Right lobe of liver (tissue), 6 donors: ENCODE measurements around the gene LY86. TPM values are rescaled to one million over a fixed set of nuclear protein-coding genes. Genes with fewer than 3 reads are reported as not detected.

ENCODE experiments used
- ATAC-seq, 4 donors: fragments of 200-7000 bp; cut with Tn5 transposase; one replicate each; pipeline ENCODE4 v1.9.1; 2020; ENCODE audit warnings: mild to moderate bottlenecking in 4 of 4, moderate library complexity in 4 of 4
- DNase-seq, 3 donors: peaks; one replicate each; pipeline ENCODE4 v3.0.0-alpha.2; 2020
- H3K27ac ChIP-seq, 3 donors: fragments of 200-600 bp; one replicate each; pipeline ENCODE4 v1.8.0; 2022
- H3K27me3 ChIP-seq, 2 donors: fragments of 200-600 bp; one replicate each; pipeline ENCODE4 v1.8.0; 2022
- H3K36me3 ChIP-seq, 4 donors: fragments of 200-600 bp; sonication (generic) in 1 of 4; one replicate each; pipeline versions ENCODE4 v1.5.1 to v1.8.0; 2017 to 2022; ENCODE audit warnings: control low read depth in 1 of 4
- H3K4me1 ChIP-seq, 4 donors: fragments of 200-600 bp; sonication (generic) in 1 of 4; one replicate each; pipeline versions ENCODE4 v1.5.1 to v1.8.0; 2017 to 2022; ENCODE audit warnings: control low read depth in 1 of 4
- H3K4me3 ChIP-seq, 3 donors: fragments of 200-600 bp; one replicate each; pipeline ENCODE4 v1.8.0; 2022
- H3K9me3 ChIP-seq, 4 donors: fragments of 200-600 bp; sonication (generic) in 1 of 4; one replicate each; pipeline versions ENCODE4 v1.5.1 to v1.8.0; 2017 to 2022; ENCODE audit warnings: control low read depth in 1 of 4
- POLR2A ChIP-seq: fragments of 450-650 bp; IDR thresholded peaks from one replicate; pipeline ENCODE4 v1.6.1; 2017; ENCODE audit warnings: antibody characterized with exemption, mild to moderate bottlenecking
- WGBS: methylation state at CpG from one replicate; pipeline ENCODE4 v1.1.6; 2018; ENCODE audit warnings: low coverage, low lambda C conversion rate; ENCODE audit not compliant: insufficient coverage; ENCODE audit errors: missing lambda C conversion rate; 5-methylcytosine and 5-hydroxymethylcytosine counted together
- intact Hi-C, 2 donors: fragments of 100-400 bp; cut with DNase I; formaldehyde crosslinking; loops; one replicate each; pipeline versions ENCODE4 v1.11.2 to v1.14.1; 2022
- total RNA-seq, 6 experiments: library from RNA; depleted of rRNA in 2 of 6; stranded (reverse); fragments of >200 nt in 2 of 6; fragmentation: NEBNext Ultra II Directional in 3 of 6; extraction: Animal tissue kit (Norgen Biotek cat#: 25700) in 3 of 6; gene quantifications; one replicate each; pipeline versions ENCODE4 v1.1.0 to v1.2.4, GENCODE V29; 2016 to 2023
- TF ChIP-seq, protein P1 (sequence below), 4 donors: fragments of 200-600 bp in 3 of 4; fragments of 450-650 bp in 1 of 4; IDR thresholded peaks; one replicate each; pipeline versions ENCODE4 v1.5.1 to v1.8.0; 2016 to 2022; ENCODE audit warnings: antibody characterized with exemption in 4 of 4, mild to moderate bottlenecking in 2 of 4
- donor health status: DM: no; HTN: yes; CAD: no.
- donor health status: DM: no; HTN: no; CAD: no.
- donor health status: DM: no; HTN: no; CAD: no.
- donor health status: DM: no; HTN: yes; CAD: no.
- donor health status: DM: no; HTN: yes; CAD: no.

The LY86 gene
- total RNA-seq, 6 experiments from 2014 or later: 1.2 to 4.3 (median 2.4) TPM

- intact Hi-C loops: no loop called here
- no peak overlapping the region for H3K4me3 ChIP-seq
- H3K27me3 ChIP-seq: no peaks in the 10 kb centered on the region
- no peak overlapping the region for H3K27ac ChIP-seq
- no peaks in the 10 kb centered on the region for H3K9me3 ChIP-seq
- ATAC-seq (no peak), DNase-seq (no peak)
- WGBS: 67% methylated on average over 10 of the region's 10 CpGs
- TF ChIP-seq POLR2A: no peak
- TF ChIP-seq, protein P1, sequence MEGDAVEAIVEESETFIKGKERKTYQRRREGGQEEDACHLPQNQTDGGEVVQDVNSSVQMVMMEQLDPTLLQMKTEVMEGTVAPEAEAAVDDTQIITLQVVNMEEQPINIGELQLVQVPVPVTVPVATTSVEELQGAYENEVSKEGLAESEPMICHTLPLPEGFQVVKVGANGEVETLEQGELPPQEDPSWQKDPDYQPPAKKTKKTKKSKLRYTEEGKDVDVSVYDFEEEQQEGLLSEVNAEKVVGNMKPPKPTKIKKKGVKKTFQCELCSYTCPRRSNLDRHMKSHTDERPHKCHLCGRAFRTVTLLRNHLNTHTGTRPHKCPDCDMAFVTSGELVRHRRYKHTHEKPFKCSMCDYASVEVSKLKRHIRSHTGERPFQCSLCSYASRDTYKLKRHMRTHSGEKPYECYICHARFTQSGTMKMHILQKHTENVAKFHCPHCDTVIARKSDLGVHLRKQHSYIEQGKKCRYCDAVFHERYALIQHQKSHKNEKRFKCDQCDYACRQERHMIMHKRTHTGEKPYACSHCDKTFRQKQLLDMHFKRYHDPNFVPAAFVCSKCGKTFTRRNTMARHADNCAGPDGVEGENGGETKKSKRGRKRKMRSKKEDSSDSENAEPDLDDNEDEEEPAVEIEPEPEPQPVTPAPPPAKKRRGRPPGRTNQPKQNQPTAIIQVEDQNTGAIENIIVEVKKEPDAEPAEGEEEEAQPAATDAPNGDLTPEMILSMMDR (IDR thresholded peaks at IDR 0.05): no peak
- H3K36me3 ChIP-seq: no peaks in the 10 kb centered on the region
- no peaks in the 10 kb centered on the region for H3K4me1 ChIP-seq
These were observed 1.6 kb upstream of the LY86 start for GRCh38 chr6:6586671-6587526.

DNA sequence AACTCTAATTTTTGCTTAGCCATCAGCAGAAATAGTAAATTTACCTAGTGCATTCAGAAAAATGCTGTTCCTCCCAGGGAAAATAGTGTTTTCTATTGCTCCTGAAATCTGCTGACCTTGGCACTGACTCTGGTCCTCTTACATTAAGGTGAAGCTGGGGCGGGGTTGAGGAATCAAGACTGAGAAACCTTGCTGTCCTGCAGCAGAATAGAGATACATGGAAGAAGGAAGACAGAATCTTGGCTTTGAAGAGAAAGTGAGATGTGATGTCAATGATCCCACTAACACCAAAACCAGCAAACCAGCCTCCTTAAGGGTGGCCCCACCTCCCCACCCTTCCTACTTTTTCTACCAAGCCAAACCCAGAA is 840 bp upstream of the LY86 start:
- H3K27me3 ChIP-seq: no peaks in the 10 kb centered on the region
- H3K9me3 ChIP-seq: no peaks in the 10 kb centered on the region
- no peaks in the 10 kb centered on the region for H3K4me1 ChIP-seq
- 64% methylated on average over 1 of the region's 1 CpG for WGBS
- no peak for TF ChIP-seq POLR2A
- TF ChIP-seq, protein P1 (IDR thresholded peaks at IDR 0.05): no peak
- DNase-seq (no peak), ATAC-seq (no peak)
- H3K27ac ChIP-seq: no peak overlapping the region
- intact Hi-C loops: no loop called here
- no peak overlapping the region for H3K4me3 ChIP-seq
- H3K36me3 ChIP-seq: no peaks in the 10 kb centered on the region

GRCh38 chr6:6588924-6589709 is 597 bp downstream of the LY86 start:
- ATAC-seq (no peak), DNase-seq (no peak)
- intact Hi-C loops: no loop called here
- Histone ChIP-seq H3K27ac (no peak overlapping the region), H3K27me3 (no peaks in the 10 kb centered on the region), H3K4me1 (no peaks in the 10 kb centered on the region), H3K9me3 (no peaks in the 10 kb centered on the region), H3K36me3 (no peaks in the 10 kb centered on the region), H3K4me3 (no peak overlapping the region)
- WGBS: 42% methylated on average over 4 of the region's 8 CpGs
- TF ChIP-seq, protein P1 (IDR thresholded peaks at IDR 0.05): no peak
- TF ChIP-seq POLR2A: no peak

GRCh38 chr6:6590530-6590929 is 2.0 kb downstream of the LY86 start:
- H3K9me3 ChIP-seq: no peaks in the 10 kb centered on the region
- intact Hi-C loops: no loop called here
- TF ChIP-seq, protein P1 (IDR thresholded peaks at IDR 0.05): no peak
- no peak for TF ChIP-seq POLR2A
- no peak for ATAC-seq
- no peaks in the 10 kb centered on the region for H3K36me3 ChIP-seq
- H3K27ac ChIP-seq: no peak overlapping the region
- H3K27me3 ChIP-seq: no peaks in the 10 kb centered on the region
- no peaks in the 10 kb centered on the region for H3K4me1 ChIP-seq
- H3K4me3 ChIP-seq: no peak overlapping the region
- WGBS: 82% methylated on average over 2 of the region's 2 CpGs
- no peak for DNase-seq
